ENCODE measurements around the gene NDUFB4.
"Not testable (repeated sequence)": the region's sequence is repeated elsewhere in the genome, so short reads cannot be mapped to it uniquely, and the experiment has no call there.

Gene NDUFB4

GRCh38 chr3:120637851-120638559 is 41.9 kb downstream of the NDUFB4 start:
- no peak for DNase-seq (ENCODE audit: low read depth)

- not testable (repeated sequence) for DNase-seq (ENCODE audit: low read depth)
These were observed 42.7 kb downstream of the NDUFB4 start for GRCh38 chr3:120638820-120639219.

GRCh38 chr3:120640231-120640630 is 44.1 kb downstream of the NDUFB4 start:
- no peak for DNase-seq (ENCODE audit: low read depth)

- DNase-seq (ENCODE audit: low read depth): no peak
These were observed 45.6 kb downstream of the NDUFB4 start for GRCh38 chr3:120641696-120642246.

GRCh38 chr3:120642368-120642948 is 46.3 kb downstream of the NDUFB4 start:
- DNase-seq (ENCODE audit: low read depth): no peak

GRCh38 chr3:120645083-120645845 is 49.1 kb downstream of the NDUFB4 start:
- DNase-seq (ENCODE audit: low read depth): no peak

- DNase-seq (ENCODE audit: low read depth): no peak
These were observed 50.8 kb downstream of the NDUFB4 start for GRCh38 chr3:120646771-120647432.

GRCh38 chr3:120648290-120648689 is 52.2 kb downstream of the NDUFB4 start:
- DNase-seq (ENCODE audit: low read depth): no peak

- DNase-seq (ENCODE audit: low read depth): no peak
These were observed 53.7 kb downstream of the NDUFB4 start for GRCh38 chr3:120649830-120650233.

GRCh38 chr3:120650311-120650710 is 54.2 kb downstream of the NDUFB4 start:
- DNase-seq (ENCODE audit: low read depth): no peak

Data from stimulated activated CD8-positive, alpha-beta memory T cell treated with anti-CD3 and anti-CD28 coated beads, Interleukin-15, amount 100 ng/mL, for 1 hour (primary cell).